GM18873 (cell line): ENCODE results near the gene ANO2.

Experiments used
- ATAC-seq: cut with Tn5 transposase; IDR thresholded peaks from one replicate; pipeline ENCODE4 v1.9.1; 2021; ENCODE audit warnings: mild to moderate bottlenecking, moderate library complexity, moderate number of reproducible peaks; ENCODE audit not compliant: unreplicated experiment, low FRiP score

The ANO2 gene

DNA sequence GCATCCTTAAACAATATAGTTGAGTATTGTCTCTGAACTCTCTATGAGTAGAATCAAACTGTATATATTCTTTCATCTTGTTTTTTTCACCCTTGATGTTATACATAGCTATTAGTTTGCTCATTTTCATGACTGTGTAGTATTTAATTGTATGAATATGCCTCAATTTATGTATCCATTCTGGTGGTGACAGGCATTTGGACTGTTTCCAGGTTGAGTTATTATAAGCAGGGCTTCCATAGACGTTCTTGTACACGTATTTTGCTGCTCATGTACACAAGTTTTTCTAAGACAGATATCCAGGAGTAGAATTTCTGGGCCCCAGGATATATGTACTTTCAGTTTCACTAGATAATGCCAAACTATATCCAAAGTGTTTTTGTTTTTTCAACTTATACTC is 301.8 kb downstream of the ANO2 start:
- no peak for ATAC-seq

DNA sequence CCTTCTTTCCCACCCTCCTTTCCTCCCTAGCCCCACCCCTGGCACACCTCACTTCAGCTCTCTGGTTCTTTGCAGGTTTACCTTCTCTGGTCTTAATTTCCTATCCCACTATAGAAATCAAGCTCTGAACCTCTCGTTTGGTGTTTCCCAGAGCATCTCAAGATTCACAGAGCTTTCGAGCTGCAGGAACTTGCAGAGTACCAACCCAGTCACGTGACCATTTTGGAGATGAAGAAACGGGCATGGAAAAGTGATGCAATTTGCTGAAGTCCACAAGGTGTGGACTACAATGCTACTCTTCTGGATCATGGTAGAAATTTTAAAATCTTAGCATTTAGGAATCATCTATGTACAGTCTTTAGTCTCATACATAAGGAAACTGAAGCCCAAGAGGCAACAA is 307.4 kb downstream of the ANO2 start:
- ATAC-seq, result no peak

DNA sequence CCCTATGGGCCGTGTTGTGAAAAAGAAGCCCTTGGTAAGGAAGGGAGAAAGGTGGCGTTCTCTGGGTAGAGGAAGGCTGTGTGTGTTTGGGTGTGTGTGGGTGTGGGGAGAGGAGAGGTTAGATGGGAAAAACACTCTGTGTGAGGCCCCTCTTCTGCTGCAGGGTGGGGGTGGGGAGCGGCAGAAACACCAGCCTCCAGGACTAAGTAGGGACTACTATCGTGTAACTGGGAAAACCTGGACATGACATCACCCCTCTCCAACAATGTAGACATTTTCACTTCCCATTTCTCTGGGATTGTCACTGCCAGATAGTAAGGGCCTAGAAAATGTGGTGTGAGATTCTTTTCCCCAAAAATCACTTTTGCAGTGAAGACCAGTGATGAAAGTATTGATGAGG is 308.2 kb downstream of the ANO2 start:
- no peak for ATAC-seq

DNA sequence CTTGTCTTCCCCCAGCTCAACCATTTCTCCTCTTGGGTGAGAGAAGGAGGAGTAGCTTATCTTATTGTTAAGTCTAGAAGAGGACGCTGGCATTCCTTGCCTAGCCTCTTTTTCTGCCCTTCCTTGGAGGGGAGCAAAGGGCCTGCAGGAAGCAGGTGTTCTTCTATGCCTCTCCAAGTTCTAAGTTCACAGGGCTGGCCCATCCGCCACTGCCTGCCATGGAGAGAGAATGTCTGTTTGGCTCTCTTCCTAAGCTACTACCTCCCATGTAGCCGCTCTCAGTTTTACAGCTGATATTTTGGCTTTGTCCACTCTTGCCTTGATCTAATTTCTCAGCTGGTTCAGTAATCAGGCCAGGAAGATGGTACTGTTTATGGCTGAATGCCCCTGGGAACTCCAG is 312.0 kb downstream of the ANO2 start:
- ATAC-seq, result no peak

DNA sequence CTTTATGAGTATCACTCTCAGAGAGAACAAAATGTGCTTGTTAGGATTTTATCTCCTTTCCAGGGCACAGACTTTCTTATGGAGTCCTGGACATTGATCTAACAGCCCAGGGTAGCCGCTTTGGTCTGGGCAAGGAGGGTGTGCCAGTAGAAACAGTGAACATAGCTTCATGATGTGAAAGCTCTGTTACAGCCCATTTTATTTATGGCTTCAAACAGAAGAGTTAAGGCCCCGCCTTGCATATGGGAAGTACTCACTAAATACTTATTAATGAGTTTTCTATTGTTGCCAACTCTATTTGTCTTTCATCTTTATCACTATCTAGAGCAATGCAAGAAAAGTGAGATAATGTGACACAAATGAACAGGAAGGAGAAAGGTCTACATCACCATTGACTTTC is 312.6 kb downstream of the ANO2 start:
- no peak for ATAC-seq

DNA sequence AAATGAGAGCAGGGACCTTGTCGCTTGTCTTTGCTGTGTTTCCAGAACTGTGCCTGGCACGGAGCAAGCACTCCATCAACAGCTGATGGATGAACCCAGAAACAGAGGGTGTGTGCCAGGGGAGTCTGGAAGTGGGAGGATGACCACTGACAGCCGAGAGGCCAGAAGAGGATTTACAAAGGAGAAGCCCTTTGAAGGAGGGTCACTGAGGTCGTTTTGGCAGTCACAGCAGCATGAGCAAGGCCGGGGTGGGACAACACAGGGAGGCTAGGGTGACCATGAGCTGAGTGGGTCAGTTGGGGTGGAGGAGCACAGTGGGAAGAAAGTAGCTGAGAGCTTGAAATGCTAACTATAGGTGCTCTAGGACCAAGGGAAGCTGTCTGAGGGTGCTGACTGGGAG is 313.6 kb downstream of the ANO2 start:
- ATAC-seq, result no peak

DNA sequence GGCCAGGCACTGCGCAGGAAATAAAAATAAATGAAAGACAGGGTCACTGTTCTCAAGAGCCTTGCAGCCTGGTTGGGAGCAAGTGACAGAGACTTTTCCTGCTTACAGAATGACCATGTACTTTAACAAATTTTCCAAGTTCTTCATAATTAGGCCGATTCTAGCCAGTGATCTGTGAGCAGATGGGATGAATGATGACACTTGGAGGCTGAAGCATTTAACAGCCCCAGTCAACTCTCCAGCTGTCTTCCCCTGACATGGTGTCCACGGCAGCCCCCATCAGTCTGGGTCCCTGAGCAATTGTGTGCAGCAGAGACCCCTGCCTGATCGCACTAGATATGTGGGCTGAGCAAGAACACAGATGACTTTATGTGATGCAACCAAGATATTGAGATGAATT is 314.3 kb downstream of the ANO2 start:
- no peak for ATAC-seq

DNA sequence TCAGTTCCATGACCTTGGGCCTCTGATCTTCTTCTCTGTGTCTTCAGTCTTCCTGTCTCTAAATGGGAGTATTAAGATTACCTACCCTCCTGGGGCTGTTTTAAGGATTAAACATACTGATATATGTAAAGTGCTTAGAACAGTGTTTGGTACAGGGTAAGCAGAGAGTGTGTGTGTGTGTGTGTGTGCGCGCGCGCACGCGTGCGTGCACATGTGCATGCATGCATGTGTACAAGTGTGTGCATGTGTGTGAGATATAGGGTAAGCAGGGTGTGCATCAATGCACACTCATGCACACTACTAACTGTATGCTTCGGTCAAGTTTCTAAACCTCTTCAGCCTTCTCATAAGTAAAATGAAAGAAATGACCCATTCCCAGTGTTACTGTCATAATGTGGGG is 316.6 kb downstream of the ANO2 start:
- no peak for ATAC-seq

DNA sequence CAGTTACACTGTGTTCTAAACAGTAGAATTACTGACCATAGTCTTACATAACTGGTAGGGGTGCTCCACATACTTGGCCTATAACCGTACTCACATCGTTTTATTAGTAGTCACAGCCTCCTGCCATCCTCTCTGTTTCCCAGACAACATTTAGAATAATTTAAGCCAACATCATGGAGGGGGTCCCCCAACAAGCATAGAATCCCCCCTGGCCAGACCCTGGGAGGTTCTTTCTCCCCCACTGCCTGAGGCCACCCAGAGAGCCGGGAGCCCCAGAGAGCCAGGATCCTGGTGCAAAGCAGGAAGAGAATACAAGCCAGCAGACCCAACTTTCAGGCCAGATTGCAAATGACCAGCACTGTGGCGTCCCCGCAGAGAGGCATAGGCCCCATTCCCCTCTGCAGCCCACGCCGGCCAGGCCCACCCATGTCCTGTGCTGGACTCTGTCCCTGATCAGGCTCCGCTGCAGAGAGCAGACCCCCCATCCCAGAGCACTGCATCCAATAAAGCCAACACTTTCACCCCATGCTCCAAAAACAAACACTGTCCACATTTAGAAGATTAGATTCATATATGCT is 317.9 kb downstream of the ANO2 start:
- no peak for ATAC-seq

DNA sequence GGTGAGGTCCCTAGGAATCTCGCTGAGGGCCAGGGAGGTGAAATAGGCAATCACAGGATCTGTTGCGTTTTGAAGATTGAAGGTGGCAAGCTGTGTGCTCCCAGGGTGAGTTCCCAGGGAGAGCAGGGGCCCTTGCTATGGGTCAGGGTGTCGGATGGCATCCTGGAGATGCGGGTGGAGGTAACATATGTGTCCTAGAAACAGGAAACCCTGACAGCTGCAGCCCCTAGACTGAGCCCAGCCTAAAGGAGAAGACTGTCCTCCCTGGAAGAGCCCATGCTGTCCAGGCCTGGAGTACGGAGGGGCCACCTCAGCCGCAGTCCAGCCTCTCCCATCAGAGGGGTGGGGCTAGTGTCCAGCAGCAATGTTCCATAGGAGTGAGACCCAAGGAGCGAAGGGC is 318.9 kb downstream of the ANO2 start:
- no peak for ATAC-seq

DNA sequence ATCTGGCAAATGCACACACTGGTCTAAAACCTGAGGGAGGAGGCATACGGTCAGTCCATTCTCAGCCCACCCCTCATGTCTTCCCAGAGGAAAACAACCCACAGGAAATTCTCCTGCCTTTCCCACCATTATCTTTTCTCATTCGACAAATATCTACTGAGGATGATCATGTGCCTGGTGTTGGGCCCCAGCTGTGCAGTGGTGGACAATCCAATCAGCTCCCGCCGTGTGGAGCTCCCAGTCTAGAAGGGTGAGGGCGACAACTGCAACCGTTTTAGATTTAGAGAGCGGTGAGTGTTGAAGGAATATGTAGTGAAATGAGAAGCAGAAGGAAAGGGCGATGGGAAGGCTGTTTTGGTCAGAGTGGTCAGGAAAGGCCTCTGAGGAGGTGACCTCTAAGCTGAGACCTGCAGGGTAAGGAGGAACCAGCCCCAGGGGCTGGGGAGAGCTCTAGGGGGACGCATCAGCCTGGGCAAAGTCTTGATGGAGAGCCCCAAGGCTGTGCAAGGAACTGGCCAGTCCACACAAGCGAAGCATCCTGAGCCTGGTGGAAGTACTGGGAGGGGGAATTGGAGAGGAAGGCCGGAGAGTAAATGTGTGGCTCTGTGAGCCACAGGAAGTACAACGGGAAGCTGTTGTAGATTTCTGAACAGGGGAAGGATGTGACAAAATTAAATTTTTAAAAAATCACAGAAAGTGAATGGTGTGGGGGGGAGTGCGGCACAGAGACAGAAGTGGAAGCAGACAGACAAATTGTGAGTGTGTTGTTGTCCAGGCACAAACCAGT is 320.4 kb downstream of the ANO2 start:
- ATAC-seq, result no peak

DNA sequence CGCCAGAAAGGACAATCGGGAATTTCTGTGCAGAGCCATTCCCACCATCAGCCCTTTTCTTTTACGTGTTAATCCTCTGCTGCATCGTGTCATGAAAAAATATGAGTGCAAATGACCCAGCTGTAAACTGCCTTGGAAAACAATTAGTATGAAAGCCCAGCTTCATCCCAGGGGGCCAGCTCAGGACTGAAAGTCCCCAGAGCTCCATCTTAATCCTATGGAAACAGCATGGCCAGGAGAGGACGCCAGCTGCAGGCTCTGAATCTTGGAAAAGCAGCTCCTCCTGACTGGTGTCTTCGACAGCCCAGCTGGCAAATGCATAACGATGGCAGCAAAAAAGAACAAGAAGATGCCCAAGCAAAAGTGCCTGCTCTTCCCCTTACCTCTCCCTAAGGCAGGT is 321.6 kb downstream of the ANO2 start:
- no peak for ATAC-seq

DNA sequence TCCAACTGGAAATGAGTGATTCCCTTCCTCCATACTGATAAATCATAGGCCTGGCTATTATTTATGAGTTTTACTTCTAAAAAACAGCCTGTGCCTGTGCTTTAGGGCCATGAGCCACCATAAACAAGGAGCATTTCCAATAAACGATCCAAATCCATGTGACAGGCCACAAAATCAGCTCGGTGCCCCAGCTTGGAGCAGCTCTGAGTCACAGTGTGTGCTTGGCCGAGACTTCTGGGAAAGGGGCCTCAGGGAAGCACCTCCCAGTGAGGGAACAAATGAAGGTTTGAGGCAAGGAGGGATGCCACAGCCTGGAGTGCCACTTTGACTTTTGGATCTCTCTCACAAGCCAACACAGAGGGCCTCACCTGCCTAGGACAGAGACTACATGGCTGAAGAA is 322.8 kb downstream of the ANO2 start:
- ATAC-seq, result no peak

DNA sequence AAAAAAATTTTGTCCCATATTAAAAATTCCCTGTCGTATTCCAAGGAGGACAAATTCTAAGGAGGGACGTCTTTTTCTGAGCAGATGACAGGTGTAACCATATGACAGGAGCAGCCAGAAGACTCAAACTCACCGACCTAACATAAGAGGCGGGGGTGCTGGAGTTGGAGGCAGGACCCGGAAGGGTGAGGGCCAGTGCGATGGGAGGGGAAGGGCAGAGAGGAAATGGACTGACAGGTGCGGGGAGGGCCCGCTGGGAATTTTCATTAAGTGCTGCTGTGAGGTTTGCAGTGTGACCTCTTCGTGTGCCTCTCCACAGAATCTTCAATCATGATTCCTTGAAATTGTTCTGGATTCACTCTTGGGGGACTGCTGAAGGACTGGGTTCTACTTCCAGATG is 323.7 kb downstream of the ANO2 start:
- ATAC-seq, result no peak

DNA sequence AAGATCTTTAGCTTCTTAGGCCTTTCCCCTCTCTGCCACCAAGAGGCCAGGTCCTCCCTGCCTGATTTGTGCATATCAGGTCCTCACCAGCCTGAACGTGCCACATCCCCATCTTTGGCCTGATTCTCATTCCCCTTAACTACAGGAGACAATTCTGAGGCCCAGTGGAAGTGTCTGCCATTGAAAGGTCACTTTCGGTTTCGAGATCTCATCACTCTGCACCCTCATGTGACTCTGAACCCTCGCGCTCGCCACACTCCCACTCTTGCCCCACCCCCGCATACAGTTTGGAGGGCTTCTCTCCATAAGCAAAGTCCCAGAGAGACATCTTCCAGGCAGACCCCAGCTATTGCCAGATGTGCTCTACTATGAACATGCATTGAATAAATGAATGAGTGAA is 324.2 kb downstream of the ANO2 start:
- ATAC-seq, result no peak

DNA sequence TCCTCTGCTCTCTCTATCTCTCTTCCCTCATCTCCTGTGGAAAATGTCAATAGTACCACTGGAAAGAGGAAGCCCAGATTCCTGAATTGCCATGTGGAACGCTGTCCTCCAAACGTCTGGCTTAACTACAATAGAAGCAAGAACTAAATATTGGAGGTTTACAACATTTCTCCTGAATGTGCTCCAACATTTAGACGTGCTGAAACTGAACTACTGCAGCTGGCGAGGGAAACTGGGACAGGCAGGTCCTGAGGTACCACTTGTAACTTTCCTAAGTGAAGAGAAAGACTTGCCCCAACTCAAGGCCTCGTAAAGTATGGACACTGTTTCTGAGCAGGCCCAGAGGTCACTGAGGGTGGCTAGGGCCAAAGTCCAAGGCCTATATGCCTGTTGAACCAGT is 325.4 kb downstream of the ANO2 start:
- ATAC-seq, result no peak

DNA sequence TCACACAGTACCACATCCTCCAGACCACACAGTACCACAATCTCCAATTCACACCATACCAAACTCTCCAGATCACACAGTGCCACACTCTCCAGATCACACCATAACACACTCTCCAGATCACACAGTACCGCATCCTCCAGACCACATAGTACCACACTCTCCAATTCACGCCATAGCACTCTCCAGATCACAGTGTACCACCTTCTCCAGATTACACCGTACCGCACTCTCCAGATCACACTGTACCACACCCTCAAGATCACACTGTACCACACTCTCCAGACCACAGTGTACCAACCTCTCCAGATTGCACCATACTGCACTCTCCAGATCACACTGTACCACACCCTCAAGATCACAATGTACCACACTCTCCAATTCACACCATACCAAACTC is 328.2 kb downstream of the ANO2 start:
- no peak for ATAC-seq

DNA sequence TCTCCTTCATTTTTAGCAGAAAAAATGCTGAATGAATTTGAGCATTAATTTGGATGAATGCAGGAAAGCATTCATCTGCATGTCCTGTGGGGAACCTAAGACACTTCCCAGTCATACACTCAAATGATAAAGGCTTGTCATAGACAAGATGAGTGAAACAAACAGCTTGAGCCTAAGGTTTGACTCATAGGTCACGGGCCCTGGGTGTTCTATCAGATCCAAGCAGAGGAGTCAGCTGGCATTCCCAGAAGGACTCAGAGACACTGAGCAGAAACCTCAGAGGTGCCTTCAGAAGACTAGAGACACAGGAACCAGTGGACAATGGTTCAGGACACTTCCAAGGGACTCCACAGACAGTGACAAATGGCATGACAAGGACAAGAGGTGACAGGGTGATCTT is 329.3 kb downstream of the ANO2 start:
- ATAC-seq, result no peak

DNA sequence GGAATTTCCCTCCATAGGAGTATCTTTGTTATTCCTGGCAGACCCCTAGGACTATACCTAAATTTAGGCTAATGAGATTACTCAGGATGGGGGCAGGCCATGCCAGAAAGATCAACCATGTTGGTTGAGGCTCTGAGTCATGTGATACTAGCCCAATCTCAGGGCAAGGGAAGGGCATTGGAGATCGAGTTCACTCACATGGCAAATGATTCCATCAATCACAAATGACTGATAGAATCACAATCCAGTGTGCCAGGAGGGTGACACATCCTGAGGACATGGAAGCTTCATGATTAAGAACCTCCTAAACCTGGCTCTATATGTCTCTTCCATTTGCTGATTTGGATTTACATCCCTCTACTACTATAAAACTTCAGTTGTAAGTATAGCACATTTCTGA is 330.8 kb downstream of the ANO2 start:
- ATAC-seq, result no peak

DNA sequence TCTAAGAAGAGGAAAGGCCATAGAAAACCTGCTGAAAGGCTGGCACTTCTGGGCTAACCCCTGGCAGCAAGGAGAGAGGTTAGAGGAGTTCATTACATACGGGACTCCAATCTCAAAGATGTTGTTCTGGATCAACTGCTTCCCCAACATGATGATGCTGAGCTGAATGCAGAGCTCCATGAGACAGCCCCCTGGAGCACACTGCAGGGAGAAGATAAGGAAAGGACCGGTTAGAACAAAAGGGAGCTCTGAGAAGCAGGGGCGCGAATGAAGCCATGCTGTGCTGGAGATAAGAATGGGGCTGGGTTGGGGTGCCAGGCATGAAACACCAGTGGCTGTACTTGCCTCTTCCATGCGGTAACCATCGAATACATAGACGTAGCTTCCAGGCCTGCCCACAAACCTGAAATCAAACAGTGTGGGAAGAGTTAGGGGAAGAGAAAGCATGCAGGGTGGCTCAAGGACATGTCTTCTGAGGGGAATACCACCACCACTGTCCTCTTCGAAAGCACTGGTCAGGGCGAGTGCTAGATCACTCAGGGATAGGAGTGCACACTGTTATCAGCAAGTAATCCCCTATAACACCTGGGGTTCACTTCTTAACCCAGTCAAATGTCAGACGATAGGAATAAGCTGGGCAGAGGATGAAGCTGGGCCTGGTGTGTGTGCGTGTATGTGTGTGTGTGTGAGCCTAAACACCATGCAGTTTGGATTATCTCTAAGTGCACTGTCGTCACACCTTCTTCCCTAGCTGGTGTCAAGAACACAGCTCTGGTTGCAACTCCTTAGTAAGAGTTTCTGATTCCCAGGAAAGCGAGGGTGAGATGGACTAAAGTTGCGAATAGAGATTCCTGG is 332.3 kb downstream of the ANO2 start:
- ATAC-seq, result no peak

DNA sequence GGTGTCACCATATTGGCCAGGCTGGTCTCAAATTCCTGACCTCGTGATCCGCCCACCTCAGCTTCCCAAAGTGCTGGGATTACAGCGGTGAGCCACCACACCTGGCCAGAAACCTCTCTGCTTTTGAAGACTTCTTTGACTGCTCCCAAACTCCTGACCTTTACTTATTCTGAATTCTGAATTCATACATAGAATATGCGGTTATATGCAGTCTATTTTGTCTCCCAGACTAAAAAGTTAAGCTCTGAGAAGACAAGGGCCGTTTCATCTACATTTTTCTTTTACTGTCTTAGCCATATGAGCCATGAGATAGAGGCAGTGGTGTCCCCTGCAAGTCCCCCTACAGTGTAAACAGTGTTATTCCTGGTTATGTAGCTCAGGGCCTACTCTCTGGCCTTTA is 333.9 kb downstream of the ANO2 start:
- ATAC-seq, result no peak

DNA sequence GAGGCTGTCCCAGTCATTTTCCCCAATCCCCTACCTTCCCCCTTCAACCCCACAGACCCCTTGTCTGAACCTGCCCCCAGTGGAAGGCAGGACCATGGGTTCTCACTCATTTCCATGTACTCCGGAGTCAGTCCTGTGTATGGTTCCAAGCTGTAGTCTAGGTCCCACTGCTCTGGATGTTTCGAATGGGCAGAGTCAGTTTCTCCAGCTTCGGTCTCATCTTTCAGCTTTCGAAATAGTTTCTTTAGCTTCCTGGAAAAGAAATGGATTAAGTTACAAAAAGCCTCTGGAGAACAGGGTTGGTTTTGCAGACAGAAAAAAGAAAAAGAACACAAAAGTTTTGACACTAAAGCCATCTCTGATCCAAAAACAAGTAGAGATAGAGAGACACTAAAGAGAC is 345.7 kb downstream of the ANO2 start:
- no peak for ATAC-seq
